Stimulated activated CD8-positive, alpha-beta memory T cell treated with anti-CD3 and anti-CD28 coated beads, Interleukin-4, amount 100 ng/mL, for 1 hour (primary cell): ENCODE results near the gene EPHA8.

Experiments
- DNase-seq, 2 donors: peaks; one replicate each; pipeline ENCODE4 v3.0.0-alpha.2; 2020; ENCODE audit warnings: low read depth in 2 of 2, low spot score in 1 of 2

The EPHA8 gene

GRCh38 chr1:22535399-22535798 lies 27.9 kb upstream of the EPHA8 start:
- DNase-seq: no peak

GRCh38 chr1:22536506-22536905 lies 26.8 kb upstream of the EPHA8 start:
- no peak for DNase-seq

GRCh38 chr1:22537441-22538139 lies 25.7 kb upstream of the EPHA8 start:
- no peak for DNase-seq

GRCh38 chr1:22539510-22540118 lies 23.7 kb upstream of the EPHA8 start:
- no peak for DNase-seq

- no peak for DNase-seq
Measured at GRCh38 chr1:22540337-22540736, 23.0 kb upstream of the EPHA8 start.

DNA sequence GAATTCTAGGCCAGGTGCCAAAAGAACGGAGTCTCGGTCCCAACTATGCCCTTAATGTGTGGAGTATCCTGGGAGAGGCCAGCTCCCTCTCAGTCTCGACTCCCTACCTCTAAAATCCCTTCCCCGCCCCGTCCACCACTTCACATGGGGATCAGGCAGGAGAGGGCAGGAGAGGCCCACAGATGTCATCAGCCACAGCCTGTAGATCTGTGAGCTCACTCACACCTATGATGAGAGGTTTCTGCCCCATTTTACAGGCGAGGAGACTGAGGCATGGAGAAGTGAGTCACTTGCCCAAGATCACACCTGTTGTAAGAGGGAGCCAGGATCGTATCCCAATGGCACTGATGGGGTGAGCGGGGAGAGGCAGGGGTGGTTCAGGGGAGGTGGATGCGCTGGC lies 20.4 kb upstream of the EPHA8 start:
- no peak for DNase-seq

DNA sequence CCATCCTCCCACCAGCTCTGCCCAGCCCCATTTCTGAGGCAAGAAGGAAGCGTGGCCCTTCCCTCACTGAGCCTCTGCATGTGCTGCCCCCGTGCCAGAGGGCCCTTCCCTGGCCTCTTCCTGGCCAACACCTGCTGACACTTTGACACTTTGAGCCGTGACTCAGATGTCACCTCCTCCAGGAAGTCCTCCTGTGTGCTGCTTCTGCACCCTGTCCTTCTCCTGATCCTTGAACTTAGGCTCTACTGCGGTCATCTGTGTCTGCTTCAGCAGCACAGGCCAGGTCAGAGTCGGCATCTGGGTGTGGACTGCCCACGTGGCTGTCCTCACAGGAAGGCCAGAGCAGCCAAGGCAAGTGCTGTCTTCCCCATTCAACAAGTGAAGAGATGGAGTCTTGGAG lies 19.6 kb upstream of the EPHA8 start:
- DNase-seq: no peak

- DNase-seq: no peak
Measured at GRCh38 chr1:22544606-22545005, 18.7 kb upstream of the EPHA8 start.

DNA sequence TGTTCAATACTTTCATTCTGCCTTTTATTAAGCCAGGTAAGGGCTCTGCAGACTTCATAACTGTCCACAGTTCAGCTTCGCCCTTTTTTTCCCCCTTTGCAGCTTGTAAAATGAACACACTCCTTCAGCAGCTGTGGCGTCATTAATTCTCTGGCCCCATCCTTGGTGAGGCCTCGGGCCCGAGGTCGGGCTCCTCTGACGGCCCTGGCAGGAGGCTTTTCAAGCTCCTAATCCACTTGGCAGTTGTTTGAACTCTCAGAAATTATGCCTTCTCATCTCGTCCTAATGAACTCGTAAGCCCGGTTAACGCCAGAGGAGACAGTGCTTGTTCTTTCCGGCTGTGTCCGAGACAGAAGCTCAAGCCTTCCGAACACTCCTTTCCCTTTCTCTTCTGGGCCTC lies 18.1 kb upstream of the EPHA8 start:
- DNase-seq: no peak

- no peak for DNase-seq
Measured at GRCh38 chr1:22547186-22547817, 16.0 kb upstream of the EPHA8 start.

GRCh38 chr1:22547818-22548462 lies 15.3 kb upstream of the EPHA8 start:
- no peak for DNase-seq

DNA sequence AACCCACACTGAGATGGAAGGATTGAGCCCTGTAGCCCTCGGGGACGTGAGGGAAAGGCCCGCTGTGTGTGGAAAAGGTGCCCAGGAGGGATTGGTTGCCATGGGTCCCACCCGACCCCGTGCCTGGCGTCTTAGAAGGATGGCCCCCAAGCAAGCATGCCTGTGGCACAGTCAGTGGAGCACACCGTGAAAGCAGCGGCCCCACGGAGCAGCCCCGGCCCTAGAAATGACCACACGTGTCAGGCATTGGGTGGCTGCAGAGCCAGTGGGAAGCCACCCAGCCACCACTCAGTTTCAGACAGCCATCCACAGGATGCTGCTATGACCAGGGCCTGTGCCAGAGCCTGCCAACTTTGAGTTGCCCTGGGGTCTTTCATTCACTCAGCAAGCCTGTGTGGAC lies 13.3 kb upstream of the EPHA8 start:
- DNase-seq: no peak

GRCh38 chr1:22551591-22551990 lies 11.7 kb upstream of the EPHA8 start:
- no peak for DNase-seq

- DNase-seq: no peak
Measured at GRCh38 chr1:22552021-22552420, 11.3 kb upstream of the EPHA8 start.

DNA sequence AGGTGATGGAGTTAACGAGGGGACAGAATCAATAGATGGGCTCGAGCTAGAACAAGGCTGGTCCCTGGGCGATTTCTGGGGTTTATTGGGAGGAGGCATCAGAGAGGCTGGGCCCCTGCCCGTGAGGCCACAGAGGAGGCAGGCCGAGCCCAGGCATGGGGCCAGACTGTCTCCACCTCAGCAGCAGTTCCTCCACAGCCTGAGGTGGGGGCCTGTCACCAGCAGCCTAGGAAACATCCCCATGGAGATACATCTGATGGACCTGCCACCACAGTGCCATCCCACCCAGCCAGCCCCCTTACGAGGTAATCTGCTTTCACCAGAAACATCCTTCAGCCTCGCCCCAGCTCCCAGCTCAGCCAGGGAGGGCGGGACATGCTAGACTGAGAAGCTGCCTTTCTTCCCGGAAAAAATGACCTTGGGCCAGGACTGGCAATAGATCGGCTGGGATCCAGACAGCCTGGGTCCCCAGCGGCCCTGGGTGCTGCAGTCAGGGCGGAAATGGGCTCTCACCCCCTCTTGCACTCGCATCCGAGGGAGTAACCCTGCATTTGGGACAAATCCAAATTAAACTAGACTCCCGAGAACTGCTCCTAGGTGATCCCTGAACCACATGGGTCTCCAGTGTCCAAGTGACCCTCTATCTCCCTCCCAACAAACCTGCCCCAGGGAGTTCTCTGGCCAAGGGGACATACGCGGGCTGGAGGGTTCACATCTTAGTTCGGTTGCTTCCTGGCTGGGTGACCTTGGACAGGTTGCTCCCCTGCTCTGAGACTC lies 10.0 kb upstream of the EPHA8 start:
- DNase-seq: no peak

DNA sequence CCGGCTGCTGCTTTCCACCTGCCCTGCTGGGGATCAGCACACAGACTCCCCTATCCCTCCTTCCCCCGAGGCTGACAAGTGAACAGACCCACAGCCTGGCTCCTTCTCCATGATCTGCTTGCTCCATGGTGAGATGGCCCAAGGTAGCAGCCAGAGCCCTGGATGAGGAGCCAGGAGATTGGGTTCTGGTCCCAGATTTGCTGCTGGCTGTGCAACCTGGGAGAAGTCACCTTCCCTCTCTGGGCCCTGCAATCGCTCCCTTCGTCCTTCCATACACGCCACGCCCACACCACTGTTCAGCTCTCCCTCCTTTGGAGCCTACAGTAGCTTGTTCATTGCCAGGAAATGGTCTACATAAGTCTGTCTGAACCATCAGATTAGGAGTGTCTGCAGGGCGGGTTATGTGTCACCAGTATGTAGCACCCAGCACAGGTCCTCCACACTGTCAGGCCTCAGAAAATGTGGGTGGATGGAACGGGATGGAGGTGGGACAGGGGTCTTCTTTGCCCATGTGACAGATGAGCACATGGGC lies 9.2 kb upstream of the EPHA8 start:
- DNase-seq: no peak

DNA sequence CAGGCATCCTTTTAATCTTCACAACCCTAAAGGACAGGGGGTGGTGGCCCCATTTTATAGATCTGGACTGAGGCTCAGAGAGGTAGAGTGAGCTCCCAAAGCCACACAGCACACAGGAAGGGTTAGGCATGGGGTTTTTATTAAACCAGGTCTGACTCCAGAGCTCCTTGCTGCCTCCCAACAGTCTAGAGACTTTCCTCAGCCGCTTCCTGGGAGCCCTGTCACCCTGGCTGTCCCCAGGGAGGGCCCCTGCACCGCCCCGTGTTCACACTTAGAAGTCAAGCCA lies 8.0 kb upstream of the EPHA8 start:
- no peak for DNase-seq

GRCh38 chr1:22556391-22557104 lies 6.7 kb upstream of the EPHA8 start:
- no peak for DNase-seq

DNA sequence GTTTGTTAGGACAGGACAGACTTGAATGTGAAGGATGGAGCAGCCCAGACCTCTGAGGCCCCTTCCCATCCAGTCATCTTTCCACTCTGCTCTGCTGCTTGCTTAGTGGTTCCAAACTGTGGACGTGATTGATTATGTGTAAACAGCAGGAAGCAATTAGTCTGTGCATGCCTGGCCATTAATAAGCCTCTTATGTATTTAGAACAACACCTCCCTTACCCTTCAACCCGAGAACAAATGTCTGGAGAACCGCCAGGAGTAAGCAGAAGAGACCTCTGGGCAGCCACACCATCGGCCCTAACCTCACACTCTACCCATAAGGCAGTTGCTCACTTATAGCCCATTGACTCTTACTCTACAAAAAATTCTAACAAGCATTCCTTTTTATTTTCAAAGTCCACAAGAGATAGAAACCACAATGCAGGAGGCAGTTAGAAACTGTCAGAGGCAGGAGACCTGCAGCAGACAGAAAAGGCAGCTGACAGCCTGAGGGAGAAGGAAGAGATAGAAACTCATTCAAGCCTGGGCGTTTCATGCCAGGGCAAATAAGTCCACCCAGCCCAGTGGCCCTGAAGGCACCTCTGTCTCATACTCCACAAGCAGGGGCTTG lies 5.8 kb upstream of the EPHA8 start:
- DNase-seq: no peak
